GM12864 (cell line): Measurements from ENCODE around the gene KCNK15.

Experiments used
- DNase-seq: peaks from one replicate; pipeline ENCODE4 v3.0.0-alpha.2; 2011; ENCODE audit warnings: low read depth
- H3K4me3 ChIP-seq: 2 replicates; pipeline ENCODE4 v1.5.1; 2011; ENCODE audit warnings: mild to moderate bottlenecking, low read depth, low read length, control low read depth
- CTCF ChIP-seq: IDR thresholded peaks from 2 replicates; pipeline ENCODE4 v1.5.1; 2011; ENCODE audit warnings: low read depth, mild to moderate bottlenecking, moderate library complexity, low read length, control low read depth, inconsistent platforms; ENCODE audit errors: missing control alignments

KCNK15 gene

DNA sequence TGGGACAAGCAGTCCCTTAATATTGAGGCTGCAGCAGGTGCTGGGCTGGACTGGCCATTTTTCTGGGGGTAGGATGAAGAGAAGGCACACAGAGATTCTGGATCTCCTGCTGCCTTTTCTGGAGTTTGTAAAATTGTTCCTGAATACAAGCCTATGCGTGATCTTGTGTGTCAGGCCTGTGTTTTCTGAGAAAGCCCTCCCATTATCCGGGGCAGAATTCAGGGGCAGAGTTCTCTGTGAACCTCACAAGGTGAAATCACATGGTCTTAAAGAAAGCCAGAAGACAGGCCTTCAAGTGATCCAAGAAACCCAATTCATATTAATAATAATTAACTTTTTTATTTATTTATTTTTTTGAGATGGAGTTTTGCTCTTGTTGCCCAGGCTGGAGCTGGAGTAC lies 18.0 kb upstream of the KCNK15 start:
- TF ChIP-seq CTCF = no peak
- no peak overlapping the region for H3K4me3 ChIP-seq
- DNase-seq = no peak

DNA sequence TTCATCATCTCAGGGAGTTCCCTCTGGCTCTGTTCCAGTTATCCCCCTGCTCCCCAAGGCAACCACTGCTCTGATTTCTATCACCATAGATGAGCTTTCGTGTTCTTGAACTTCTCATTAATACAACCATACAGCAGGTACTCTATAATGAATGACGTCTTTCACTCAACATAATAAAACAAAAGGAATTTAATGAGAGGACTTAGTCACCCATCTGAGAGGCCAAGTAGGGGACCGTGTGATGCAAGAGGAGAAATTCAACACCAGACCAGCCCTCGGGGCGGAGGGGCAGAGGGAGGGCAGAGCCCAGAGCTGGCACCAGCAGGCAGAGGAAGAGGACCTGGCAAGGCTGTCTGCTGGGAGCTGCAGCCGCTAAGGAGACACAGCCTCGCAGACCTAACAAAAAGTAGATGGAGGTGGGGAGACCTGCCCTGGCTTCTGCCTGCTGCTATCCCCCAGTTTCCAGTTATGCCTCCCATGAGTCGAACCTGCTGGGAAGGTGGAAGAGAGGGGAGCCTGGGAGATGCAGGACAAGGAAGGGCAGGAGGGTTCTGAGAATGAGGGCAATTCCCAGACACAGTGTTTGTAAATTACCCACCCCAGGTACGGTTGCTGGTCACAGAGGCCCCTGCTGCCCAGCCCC lies 16.7 kb upstream of the KCNK15 start:
- TF ChIP-seq CTCF = no peak
- no peak overlapping the region for H3K4me3 ChIP-seq
- DNase-seq = no peak

DNA sequence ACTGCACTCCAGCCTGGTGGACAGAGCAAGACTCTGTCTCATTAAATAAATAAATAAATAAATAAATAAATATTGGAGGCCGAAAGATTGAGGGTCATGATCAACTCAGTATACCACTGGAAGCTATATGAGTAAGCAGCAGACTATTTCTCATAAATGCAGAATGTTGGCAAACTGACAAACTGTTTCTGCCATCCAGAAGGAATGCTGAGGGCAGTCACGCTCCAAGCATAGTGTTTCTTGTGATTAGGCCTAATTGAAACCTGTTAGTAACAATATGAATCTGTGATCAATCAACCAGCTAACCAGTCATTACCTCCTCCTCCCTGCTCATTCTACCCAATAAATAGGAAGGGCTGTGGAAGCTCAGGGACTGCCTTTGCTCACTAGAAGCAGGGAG lies 15.2 kb upstream of the KCNK15 start:
- H3K4me3 ChIP-seq = no peak overlapping the region
- no peak for TF ChIP-seq CTCF
- no peak for DNase-seq

GRCh38 chr20:44731657-44732056 lies 14.0 kb upstream of the KCNK15 start:
- no peak for DNase-seq
- H3K4me3 ChIP-seq = no peak overlapping the region
- TF ChIP-seq CTCF = no peak

GRCh38 chr20:44732327-44732726 lies 13.3 kb upstream of the KCNK15 start:
- DNase-seq = no peak
- TF ChIP-seq CTCF = no peak
- H3K4me3 ChIP-seq = no peak overlapping the region

- peak; percentile 91 for TF ChIP-seq CTCF
- DNase-seq = peak; percentile 16
- H3K4me3 ChIP-seq = no peak overlapping the region
Measured at GRCh38 chr20:44733341-44734069, 12.2 kb upstream of the KCNK15 start.

GRCh38 chr20:44734938-44735337 lies 10.7 kb upstream of the KCNK15 start:
- TF ChIP-seq CTCF = no peak
- DNase-seq = no peak
- no peak overlapping the region for H3K4me3 ChIP-seq
